ENCODE measurements around the gene PLB1. TPM values are rescaled to one million over a fixed set of nuclear protein-coding genes. Genes with fewer than 3 reads are reported as not detected.
"Not testable (repeated sequence)": the region's sequence is repeated elsewhere in the genome, so short reads cannot be mapped to it uniquely, and the experiment has no call there.

The PLB1 gene
- polyA plus RNA-seq, 1 experiment, result 0.38 TPM

- no peaks in the 10 kb centered on the region for H3K36me3 ChIP-seq (ENCODE audit: control insufficient read depth, insufficient read depth, low read length)
- TF ChIP-seq CTCF (IDR thresholded peaks at IDR 0.05; ENCODE audit: insufficient read depth, low read depth, low read length), result no peak
- no peaks in the 10 kb centered on the region for H3K27me3 ChIP-seq (ENCODE audit: control insufficient read depth, insufficient read depth, low read length)
- DNase-seq (ENCODE audit: low read depth), result no peak
- no peak overlapping the region for H3K4me3 ChIP-seq (ENCODE audit: low read depth, low read length)
- POLR2A ChIA-PET, result interaction anchor here (1.0 kb wide), 1 partner anchor 20 kb away, joined by 3 read pairs; no protein-coding TSS in a partner anchor
- CTCF ChIA-PET, result interaction anchor here (1.1 to 6.7 kb wide), 2 partner anchors 69 to 96 kb away, joined by 3 to 38 read pairs; no protein-coding TSS in a partner anchor
These were observed 166.8 kb downstream of the PLB1 start for GRCh38 chr2:28662468-28663181.

- CTCF ChIA-PET, result interaction anchor here (0.8 to 6.7 kb wide), 4 partner anchors 13 to 97 kb away, joined by 3 to 38 read pairs (median 4); partner anchors contain the start of gene PPP1CB
- no peaks in the 10 kb centered on the region for H3K27me3 ChIP-seq (ENCODE audit: control insufficient read depth, insufficient read depth, low read length)
- no peak overlapping the region for H3K4me3 ChIP-seq (ENCODE audit: low read depth, low read length)
- peak; percentile 59 for TF ChIP-seq CTCF (IDR thresholded peaks at IDR 0.05; ENCODE audit: insufficient read depth, low read depth, low read length)
- DNase-seq (ENCODE audit: low read depth), result no peak
- POLR2A ChIA-PET, result no interaction called here
- no peaks in the 10 kb centered on the region for H3K36me3 ChIP-seq (ENCODE audit: control insufficient read depth, insufficient read depth, low read length)
These were observed 167.5 kb downstream of the PLB1 start for GRCh38 chr2:28663359-28663758.

GRCh38 chr2:28664120-28664842 is 168.4 kb downstream of the PLB1 start:
- CTCF ChIA-PET, result interaction anchor here (1.5 to 6.7 kb wide), 3 partner anchors 19 to 88 kb away, joined by 4 to 38 read pairs (median 6); partner anchors contain the start of gene PPP1CB
- no peak for DNase-seq (ENCODE audit: low read depth)
- Histone ChIP-seq H3K36me3 (ENCODE audit: control insufficient read depth, insufficient read depth, low read length) (no peaks in the 10 kb centered on the region), H3K4me3 (ENCODE audit: low read depth, low read length) (no peak overlapping the region), H3K27me3 (ENCODE audit: control insufficient read depth, insufficient read depth, low read length) (no peaks in the 10 kb centered on the region)
- POLR2A ChIA-PET, result interaction anchor here (0.6 kb wide), 1 partner anchor 87 kb away, joined by 3 read pairs; the partner anchor contains the start of gene PPP1CB
- no peak for TF ChIP-seq CTCF (IDR thresholded peaks at IDR 0.05; ENCODE audit: insufficient read depth, low read depth, low read length)

- H3K27me3 ChIP-seq (ENCODE audit: control insufficient read depth, insufficient read depth, low read length), result no peaks in the 10 kb centered on the region
- no peak for TF ChIP-seq CTCF (IDR thresholded peaks at IDR 0.05; ENCODE audit: insufficient read depth, low read depth, low read length)
- ChIA-PET CTCF (interaction anchor here (0.8 to 6.7 kb wide), 5 partner anchors 18 to 87 kb away, joined by 3 to 38 read pairs (median 4); partner anchors contain the start of gene PPP1CB), POLR2A (no interaction called here)
- H3K36me3 ChIP-seq (ENCODE audit: control insufficient read depth, insufficient read depth, low read length), result no peaks in the 10 kb centered on the region
- H3K4me3 ChIP-seq (ENCODE audit: low read depth, low read length), result no peak overlapping the region
- peak; percentile 29 for DNase-seq (ENCODE audit: low read depth)
These were observed 169.3 kb downstream of the PLB1 start for GRCh38 chr2:28665041-28665704.

- H3K4me3 ChIP-seq (ENCODE audit: low read depth, low read length); DNase-seq (ENCODE audit: low read depth); H3K36me3 ChIP-seq (ENCODE audit: control insufficient read depth, insufficient read depth, low read length); POLR2A ChIA-PET; H3K27me3 ChIP-seq (ENCODE audit: control insufficient read depth, insufficient read depth, low read length): not testable (repeated sequence)
- CTCF ChIA-PET, result interaction anchor here (1.2 to 6.7 kb wide), 4 partner anchors 17 to 72 kb away, joined by 3 to 38 read pairs (median 5); no protein-coding TSS in a partner anchor
These were observed 170.0 kb downstream of the PLB1 start for GRCh38 chr2:28665811-28666377.
